K562 (cell line): Measurements from ENCODE around the gene WDR44. TPM values are rescaled to one million over a fixed set of nuclear protein-coding genes. Genes with fewer than 3 reads are reported as not detected.

ENCODE experiments used
- ATAC-seq: fragments of 200-7000 bp; cut with Tn5 transposase; 3 replicates; pipeline ENCODE4 v1.9.1; 2020; ENCODE audit warnings: moderate library complexity
- BruUV-seq: library from RNA; stranded (reverse); fragments of 400-500 nt; replicated peaks from 2 replicates; lab custom pipeline; 2021; lab: Mats Ljungman, UMichigan
- CTCF ChIA-PET: fragments of 300-600 bp; formaldehyde crosslinking; extraction: SDS; loops from one replicate; lab custom pipeline; 2021; ENCODE audit warnings: low intra/inter-chr PET ratio; lab: Yijun Ruan, JAX
- POLR2A ChIA-PET: fragments of 300-600, 350-650 bp; sonication (Branson Sonifier 250); formaldehyde crosslinking; extraction: SDS; loops from one replicate; lab custom pipeline; 2021; ENCODE audit warnings: antibody characterized with exemption, inconsistent platforms; lab: Yijun Ruan, JAX
- DNase-seq, 4 experiments: peaks; one replicate each; pipeline versions ENCODE4 v3.0.0 to v3.0.0-alpha.2; 2011 to 2018; ENCODE audit warnings: low spot score in 3 of 4, mixed read lengths in 3 of 4; ENCODE audit errors: extremely low read depth in 1 of 4
- FAIRE-seq: peaks from 2 replicates; lab custom pipeline; 2011; peaks lifted over from hg19 to GRCh38; lab: Jason Lieb, UNC
- H2AFZ ChIP-seq: 2 replicates; pipeline ENCODE4 v1.6.0; 2011; ENCODE audit warnings: low read depth, low read length, control low read depth, inconsistent platforms
- H3K27ac ChIP-seq: fragments of 200-600 bp; 3 replicates; pipeline ENCODE4 v1.8.0; 2011; ENCODE audit warnings: low read depth, mild to moderate bottlenecking, control low read depth, inconsistent platforms, low read length, moderate library complexity, mixed read lengths; ENCODE audit errors: extremely low read depth
- H3K27me3 ChIP-seq, 2 experiments: fragments of 300-600 bp in 1 of 2; 2 replicates in 1 of 2; 3 replicates in 1 of 2; pipeline versions ENCODE4 v1.6.0 to v1.8.0; 2011; ENCODE audit warnings: inconsistent platforms in 2 of 2, low read length in 2 of 2, mild to moderate bottlenecking in 1 of 2, mixed read lengths in 1 of 2, moderate library complexity in 1 of 2; ENCODE audit not compliant: control insufficient read depth in 2 of 2, insufficient read depth in 2 of 2
- H3K36me3 ChIP-seq: fragments of 300-600 bp; 3 replicates; pipeline ENCODE4 v1.8.0; 2011; ENCODE audit warnings: mild to moderate bottlenecking, low read length, inconsistent platforms; ENCODE audit not compliant: control insufficient read depth, insufficient read depth
- H3K4me1 ChIP-seq, 2 experiments: fragments of 200-600 bp in 1 of 2; replicated peaks in 1 of 2; 2 replicates in 1 of 2; 3 replicates in 1 of 2; pipeline versions ENCODE4 v1.5.1 to v1.8.0; 2011; ENCODE audit warnings: inconsistent platforms in 2 of 2, low read length in 2 of 2, mild to moderate bottlenecking in 1 of 2, mixed read lengths in 1 of 2, moderate library complexity in 1 of 2; ENCODE audit not compliant: control insufficient read depth in 2 of 2, insufficient read depth in 2 of 2
- H3K4me2 ChIP-seq: 2 replicates; pipeline ENCODE4 v1.6.1; 2011; ENCODE audit warnings: low read length, control low read depth, inconsistent platforms, mixed read lengths; ENCODE audit not compliant: insufficient read depth
- H3K4me3 ChIP-seq: fragments of 200-600 bp; sonication (generic), shearing (Covaris generic); 2 replicates; pipeline ENCODE4 v1.5.1; 2016; ENCODE audit warnings: control low read depth, inconsistent platforms
- H3K79me2 ChIP-seq: fragments of 200-600 bp; 3 replicates; pipeline ENCODE4 v1.8.0; 2011; ENCODE audit warnings: low read length, inconsistent platforms; ENCODE audit not compliant: control insufficient read depth, insufficient read depth
- H3K9ac ChIP-seq, 2 experiments: 2 replicates each; pipeline versions ENCODE4 v1.6.0 to v1.6.1; 2011; ENCODE audit warnings: low read depth in 2 of 2, low read length in 2 of 2, control low read depth in 1 of 2, inconsistent platforms in 1 of 2, mild to moderate bottlenecking in 1 of 2, mixed read lengths in 1 of 2; ENCODE audit not compliant: insufficient read depth in 1 of 2
- H3K9me1 ChIP-seq: one replicate; pipeline ENCODE4 v1.6.0; 2011; ENCODE audit warnings: inconsistent platforms, mild to moderate bottlenecking, low read length, moderate library complexity; ENCODE audit not compliant: control insufficient read depth, insufficient read depth
- H3K9me3 ChIP-seq: replicated peaks from 2 replicates; pipeline ENCODE4 v1.5.1; 2011; ENCODE audit warnings: low read depth, low read length, inconsistent platforms; ENCODE audit not compliant: control insufficient read depth, insufficient read depth
- H4K20me1 ChIP-seq: replicated peaks from 2 replicates; pipeline ENCODE4 v1.6.1; 2011; ENCODE audit warnings: low read length, inconsistent platforms, mixed read lengths; ENCODE audit not compliant: control insufficient read depth, insufficient read depth
- BRF1 ChIP-seq: IDR thresholded peaks from 3 replicates; pipeline ENCODE4 v1.6.1; 2011; ENCODE audit warnings: borderline replicate concordance, mild to moderate bottlenecking; ENCODE audit not compliant: insufficient read length; ENCODE audit errors: extremely low read depth
- CBX2 ChIP-seq: fragments of 200-600 bp; sonication (generic); IDR thresholded peaks from one replicate; pipeline ENCODE4 v1.6.1; 2012; ENCODE audit warnings: mild to moderate bottlenecking, low read length, inconsistent platforms; ENCODE audit not compliant: insufficient read depth, poor library complexity, severe bottlenecking
- GTF2B ChIP-seq: IDR thresholded peaks from 2 replicates; pipeline ENCODE4 v1.6.1; 2011; ENCODE audit not compliant: insufficient read length; ENCODE audit errors: extremely low read depth
- HINFP ChIP-seq: fragments of 450-650 bp; conservative IDR thresholded peaks from 2 replicates; pipeline ENCODE4 v1.6.1; 2016; ENCODE audit warnings: missing genetic modification characterization, low read depth, mild to moderate bottlenecking, control low read depth, missing compliant biosample characterization
- NR2C2 ChIP-seq, 2 experiments: fragments of 200-800 bp in 1 of 2; sonication (Bioruptor generic) in 1 of 2; sonication (generic) in 1 of 2; formaldehyde crosslinking in 1 of 2; IDR thresholded peaks; 2 replicates each; pipeline versions ENCODE4 v1.6.1 to v1.8.0; 2016 to 2022; ENCODE audit warnings: mild to moderate bottlenecking in 1 of 2, missing compliant biosample characterization in 1 of 2, missing genetic modification characterization in 1 of 2, missing genetic modification reagents in 1 of 2
- ZBTB1 ChIP-seq: sonication (generic); formaldehyde crosslinking; IDR thresholded peaks from 2 replicates; pipeline ENCODE4 v1.8.1; 2023; ENCODE audit warnings: missing genetic modification reagents, low read depth, mild to moderate bottlenecking, borderline replicate concordance
- ZNF740 ChIP-seq, 3 experiments: fragments of 200-800 bp in 1 of 3; sonication (Bioruptor generic) in 1 of 3; sonication (generic) in 1 of 3; formaldehyde crosslinking in 1 of 3; IDR thresholded peaks; 2 replicates each; pipeline versions ENCODE4 v1.6.1 to v1.8.0; 2016 to 2022; ENCODE audit warnings: mild to moderate bottlenecking in 2 of 3, missing compliant biosample characterization in 2 of 3, missing genetic modification characterization in 2 of 3, missing genetic modification reagents in 1 of 3
- WGBS: fragments of 100-300 bp; shearing (Covaris generic); methylation state at CpG from one replicate; pipeline ENCODE4 v1.1.6; 2016; ENCODE audit warnings: low coverage, mixed read lengths; ENCODE audit not compliant: insufficient coverage; ENCODE audit errors: missing lambda C conversion rate; 5-methylcytosine and 5-hydroxymethylcytosine counted together
- in situ Hi-C: fragments of 300-500 bp; cut with MboI; formaldehyde crosslinking; loops from 4 replicates; pipeline ENCODE4 v1.15.0; 2018; ENCODE audit warnings: inconsistent platforms, mixed read lengths
- intact Hi-C: fragments of 100-400 bp; cut with micrococcal nuclease; formaldehyde crosslinking; loops from 2 replicates; pipeline ENCODE4 v1.14.2; 2022
- polyA plus RNA-seq, 8 experiments: library from polyadenylated mRNA; depleted of rRNA in 4 of 8; stranded (reverse) in 5 of 8; unstranded in 3 of 8; fragments of >200 nt; fragmentation: Nextera tagmentation in 2 of 8; fragmentation: Illumina TruSeq in 1 of 8; extraction: Ambion mirVana in 2 of 8; extraction: Trizol in 1 of 8; gene quantifications; 2 replicates each; pipeline versions ENCODE4 v1.2.1 to v1.2.3, GENCODE V29; 2011 to 2014; ENCODE audit warnings: inconsistent platforms in 1 of 8, missing spikeins in 1 of 8
- total RNA-seq, 7 experiments: library from RNA; depleted of rRNA in 6 of 7; stranded (reverse); fragments of >200 nt in 6 of 7; fragmentation: Illumina TruSeq in 2 of 7; extraction: Trizol in 2 of 7; gene quantifications; 2 replicates each; pipeline versions ENCODE4 v1.2.1 to v1.2.3, GENCODE V29; 2011 to 2021; ENCODE audit warnings: low replicate concordance in 1 of 7

Gene WDR44
- total and polyA plus RNA-seq, 9 of the 15 experiments (the other 6 are each of a cell fraction or from before 2014, with no cell fraction given) = 5.6 to 20.0 (median 14.6) TPM

GRCh38 chrX:118455013-118455412, 109.1 kb downstream of the WDR44 start:
- Histone ChIP-seq H3K27me3 (no peaks in the 10 kb centered on the region), H3K4me3 (no peak overlapping the region), H3K9me3 (no peaks in the 10 kb centered on the region), H2AFZ (no peak overlapping the region), H3K4me1 (no peaks in the 10 kb centered on the region), H3K9ac (no peak overlapping the region), H3K27ac (no peak overlapping the region), H4K20me1 (no peaks in the 10 kb centered on the region), H3K9me1 (no peaks in the 10 kb centered on the region), H3K79me2 (no peaks in the 10 kb centered on the region), H3K4me2 (no peak overlapping the region), H3K36me3 (peaks cover 10% of the 10 kb centered on the region; the same call in 1 of the 3 replicates)
- ATAC-seq (no peak), FAIRE-seq (no peak), DNase-seq (no peak)
- POLR2A ChIA-PET = no interaction called here
- no TSS peak for BruUV-seq
- 41% methylated on average over 2 of the region's 3 CpGs for WGBS
- TF ChIP-seq GTF2B (no peak), NR2C2 (CRISPR knock-in tag; IDR thresholded peaks at IDR 0.05) (no peak), NR2C2 (tag; IDR thresholded peaks at IDR 0.05) (no peak), HINFP (tag) (no peak), ZBTB1 (no peak), BRF1 (no peak), CBX2 (no peak), ZNF740 (CRISPR knock-in tag; IDR thresholded peaks at IDR 0.05) (no peak), ZNF740 (tag; IDR thresholded peaks at IDR 0.05) (no peak)
- intact Hi-C loops = no loop called here
- CTCF ChIA-PET = no interaction called here
- in situ Hi-C loops = no loop called here
